RPMI7951 (cell line): ENCODE data around the gene RILPL2. TPM values are rescaled to one million over a fixed set of nuclear protein-coding genes. Genes with fewer than 3 reads are reported as not detected.
"Not testable (repeated sequence)": the region's sequence is repeated elsewhere in the genome, so short reads cannot be mapped to it uniquely, and the experiment has no call there.

Experiments used
- DNase-seq: peaks from one replicate; pipeline ENCODE4 v3.0.0-alpha.2; 2012; ENCODE audit warnings: low read depth
- total RNA-seq: library from RNA; depleted of rRNA; stranded (reverse); fragments of >200 nt; shearing (Covaris generic); gene quantifications from 2 replicates; pipeline ENCODE4 v1.2.3, GENCODE V29; 2014

RILPL2 gene
- total RNA-seq, 1 experiment from 2014 or later: 2.5 TPM

- DNase-seq: no peak
Measured at GRCh38 chr12:123401753-123402683, 34.5 kb downstream of the RILPL2 start.

- no peak for DNase-seq
Measured at GRCh38 chr12:123399255-123399617, 37.2 kb downstream of the RILPL2 start.

GRCh38 chr12:123398550-123399254 lies 37.8 kb downstream of the RILPL2 start:
- no peak for DNase-seq

GRCh38 chr12:123398177-123398549 lies 38.3 kb downstream of the RILPL2 start:
- no peak for DNase-seq

- DNase-seq: no peak
Measured at GRCh38 chr12:123397400-123397799, 39.1 kb downstream of the RILPL2 start.

GRCh38 chr12:123396954-123397353 lies 39.5 kb downstream of the RILPL2 start:
- DNase-seq: no peak

- DNase-seq: no peak
Measured at GRCh38 chr12:123396543-123396942, 39.9 kb downstream of the RILPL2 start.

GRCh38 chr12:123395236-123395635 lies 41.2 kb downstream of the RILPL2 start:
- no peak for DNase-seq

- DNase-seq: no peak
Measured at GRCh38 chr12:123393747-123394146, 42.7 kb downstream of the RILPL2 start.

- no peak for DNase-seq
Measured at GRCh38 chr12:123391546-123392343, 44.7 kb downstream of the RILPL2 start.

- no peak for DNase-seq
Measured at GRCh38 chr12:123390498-123391426, 45.7 kb downstream of the RILPL2 start.

- no peak for DNase-seq
Measured at GRCh38 chr12:123389560-123390351, 46.7 kb downstream of the RILPL2 start.

- DNase-seq: no peak
Measured at GRCh38 chr12:123388951-123389559, 47.4 kb downstream of the RILPL2 start.

- peak; percentile 61 for DNase-seq
Measured at GRCh38 chr12:123388177-123388950, 48.1 kb downstream of the RILPL2 start.

- DNase-seq: no peak
Measured at GRCh38 chr12:123387508-123388176, 48.8 kb downstream of the RILPL2 start.

GRCh38 chr12:123385536-123385935 lies 50.9 kb downstream of the RILPL2 start:
- not testable (repeated sequence) for DNase-seq

GRCh38 chr12:123384994-123385376 lies 51.5 kb downstream of the RILPL2 start:
- DNase-seq: peak; percentile 18

- peak; percentile 25 for DNase-seq
Measured at GRCh38 chr12:123384318-123384993, 52.0 kb downstream of the RILPL2 start.
